K562 (cell line): ENCODE results near the gene SPHKAP. TPM values are rescaled to one million over a fixed set of nuclear protein-coding genes. Genes with fewer than 3 reads are reported as not detected.

Experiments used
- ATAC-seq: fragments of 200-7000 bp; cut with Tn5 transposase; 3 replicates; pipeline ENCODE4 v1.9.1; 2020; ENCODE audit warnings: moderate library complexity
- BruUV-seq: library from RNA; stranded (reverse); fragments of 400-500 nt; replicated peaks from 2 replicates; lab custom pipeline; 2021; lab: Mats Ljungman, UMichigan
- CTCF ChIA-PET: fragments of 300-600 bp; formaldehyde crosslinking; extraction: SDS; loops from one replicate; lab custom pipeline; 2021; ENCODE audit warnings: low intra/inter-chr PET ratio; lab: Yijun Ruan, JAX
- POLR2A ChIA-PET: fragments of 300-600, 350-650 bp; sonication (Branson Sonifier 250); formaldehyde crosslinking; extraction: SDS; loops from one replicate; lab custom pipeline; 2021; ENCODE audit warnings: antibody characterized with exemption, inconsistent platforms; lab: Yijun Ruan, JAX
- DNase-seq, 4 experiments: peaks; one replicate each; pipeline versions ENCODE4 v3.0.0 to v3.0.0-alpha.2; 2011 to 2018; ENCODE audit warnings: low spot score in 3 of 4, mixed read lengths in 3 of 4; ENCODE audit errors: extremely low read depth in 1 of 4
- FAIRE-seq: peaks from 2 replicates; lab custom pipeline; 2011; peaks lifted over from hg19 to GRCh38; lab: Jason Lieb, UNC
- H2AFZ ChIP-seq: 2 replicates; pipeline ENCODE4 v1.6.0; 2011; ENCODE audit warnings: low read depth, low read length, control low read depth, inconsistent platforms
- H3K27ac ChIP-seq: fragments of 200-600 bp; 3 replicates; pipeline ENCODE4 v1.8.0; 2011; ENCODE audit warnings: low read depth, mild to moderate bottlenecking, control low read depth, inconsistent platforms, low read length, moderate library complexity, mixed read lengths; ENCODE audit errors: extremely low read depth
- H3K27me3 ChIP-seq, 2 experiments: fragments of 300-600 bp in 1 of 2; 2 replicates in 1 of 2; 3 replicates in 1 of 2; pipeline versions ENCODE4 v1.6.0 to v1.8.0; 2011; ENCODE audit warnings: inconsistent platforms in 2 of 2, low read length in 2 of 2, mild to moderate bottlenecking in 1 of 2, mixed read lengths in 1 of 2, moderate library complexity in 1 of 2; ENCODE audit not compliant: control insufficient read depth in 2 of 2, insufficient read depth in 2 of 2
- H3K36me3 ChIP-seq: fragments of 300-600 bp; 3 replicates; pipeline ENCODE4 v1.8.0; 2011; ENCODE audit warnings: mild to moderate bottlenecking, low read length, inconsistent platforms; ENCODE audit not compliant: control insufficient read depth, insufficient read depth
- H3K4me1 ChIP-seq, 2 experiments: fragments of 200-600 bp in 1 of 2; replicated peaks in 1 of 2; 2 replicates in 1 of 2; 3 replicates in 1 of 2; pipeline versions ENCODE4 v1.5.1 to v1.8.0; 2011; ENCODE audit warnings: inconsistent platforms in 2 of 2, low read length in 2 of 2, mild to moderate bottlenecking in 1 of 2, mixed read lengths in 1 of 2, moderate library complexity in 1 of 2; ENCODE audit not compliant: control insufficient read depth in 2 of 2, insufficient read depth in 2 of 2
- H3K4me2 ChIP-seq: 2 replicates; pipeline ENCODE4 v1.6.1; 2011; ENCODE audit warnings: low read length, control low read depth, inconsistent platforms, mixed read lengths; ENCODE audit not compliant: insufficient read depth
- H3K4me3 ChIP-seq: fragments of 200-600 bp; sonication (generic), shearing (Covaris generic); 2 replicates; pipeline ENCODE4 v1.5.1; 2016; ENCODE audit warnings: control low read depth, inconsistent platforms
- H3K79me2 ChIP-seq: fragments of 200-600 bp; 3 replicates; pipeline ENCODE4 v1.8.0; 2011; ENCODE audit warnings: low read length, inconsistent platforms; ENCODE audit not compliant: control insufficient read depth, insufficient read depth
- H3K9ac ChIP-seq, 2 experiments: 2 replicates each; pipeline versions ENCODE4 v1.6.0 to v1.6.1; 2011; ENCODE audit warnings: low read depth in 2 of 2, low read length in 2 of 2, control low read depth in 1 of 2, inconsistent platforms in 1 of 2, mild to moderate bottlenecking in 1 of 2, mixed read lengths in 1 of 2; ENCODE audit not compliant: insufficient read depth in 1 of 2
- H3K9me1 ChIP-seq: one replicate; pipeline ENCODE4 v1.6.0; 2011; ENCODE audit warnings: inconsistent platforms, mild to moderate bottlenecking, low read length, moderate library complexity; ENCODE audit not compliant: control insufficient read depth, insufficient read depth
- H3K9me3 ChIP-seq: replicated peaks from 2 replicates; pipeline ENCODE4 v1.5.1; 2011; ENCODE audit warnings: low read depth, low read length, inconsistent platforms; ENCODE audit not compliant: control insufficient read depth, insufficient read depth
- H4K20me1 ChIP-seq: replicated peaks from 2 replicates; pipeline ENCODE4 v1.6.1; 2011; ENCODE audit warnings: low read length, inconsistent platforms, mixed read lengths; ENCODE audit not compliant: control insufficient read depth, insufficient read depth
- ARNT ChIP-seq, 2 experiments: fragments of 450-650 bp; IDR thresholded peaks; 2 replicates each; pipeline ENCODE4 v1.6.1; 2016; ENCODE audit warnings: mild to moderate bottlenecking in 1 of 2
- FOXO4 ChIP-seq: fragments of 450-650 bp; formaldehyde crosslinking; IDR thresholded peaks from 2 replicates; pipeline ENCODE4 v1.4.0; 2020; ENCODE audit warnings: mild to moderate bottlenecking, moderate library complexity
- LARP7 ChIP-seq: fragments of 450-650 bp; IDR thresholded peaks from 2 replicates; pipeline ENCODE4 v1.6.1; 2016
- PCBP2 ChIP-seq: fragments of 200-400 bp; formaldehyde crosslinking; IDR thresholded peaks from 2 replicates; pipeline ENCODE4 v1.6.1; 2018; ENCODE audit warnings: low read length, low read depth, mild to moderate bottlenecking, moderate library complexity; ENCODE audit not compliant: poor library complexity, severe bottlenecking
- SMARCE1 ChIP-seq: fragments of 450-650 bp; IDR thresholded peaks from 2 replicates; pipeline ENCODE4 v1.7.1; 2016; ENCODE audit warnings: mild to moderate bottlenecking
- WGBS: fragments of 100-300 bp; shearing (Covaris generic); methylation state at CpG from one replicate; pipeline ENCODE4 v1.1.6; 2016; ENCODE audit warnings: low coverage, mixed read lengths; ENCODE audit not compliant: insufficient coverage; ENCODE audit errors: missing lambda C conversion rate; 5-methylcytosine and 5-hydroxymethylcytosine counted together
- in situ Hi-C: fragments of 300-500 bp; cut with MboI; formaldehyde crosslinking; loops from 4 replicates; pipeline ENCODE4 v1.15.0; 2018; ENCODE audit warnings: inconsistent platforms, mixed read lengths
- intact Hi-C: fragments of 100-400 bp; cut with micrococcal nuclease; formaldehyde crosslinking; loops from 2 replicates; pipeline ENCODE4 v1.14.2; 2022
- polyA plus RNA-seq, 8 experiments: library from polyadenylated mRNA; depleted of rRNA in 4 of 8; stranded (reverse) in 5 of 8; unstranded in 3 of 8; fragments of >200 nt; fragmentation: Nextera tagmentation in 2 of 8; fragmentation: Illumina TruSeq in 1 of 8; extraction: Ambion mirVana in 2 of 8; extraction: Trizol in 1 of 8; gene quantifications; 2 replicates each; pipeline versions ENCODE4 v1.2.1 to v1.2.3, GENCODE V29; 2011 to 2014; ENCODE audit warnings: inconsistent platforms in 1 of 8, missing spikeins in 1 of 8
- total RNA-seq, 7 experiments: library from RNA; depleted of rRNA in 6 of 7; stranded (reverse); fragments of >200 nt in 6 of 7; fragmentation: Illumina TruSeq in 2 of 7; extraction: Trizol in 2 of 7; gene quantifications; 2 replicates each; pipeline versions ENCODE4 v1.2.1 to v1.2.3, GENCODE V29; 2011 to 2021; ENCODE audit warnings: low replicate concordance in 1 of 7

SPHKAP gene
- total and polyA plus RNA-seq, 9 of the 15 experiments (the other 6 are each of a cell fraction or from before 2014, with no cell fraction given) = not detected

GRCh38 chr2:228144961-228145360 lies 36.5 kb downstream of the SPHKAP start (continued):
- TF ChIP-seq FOXO4 (CRISPR knock-in tag) = no peak
- no peak for TF ChIP-seq PCBP2
- TF ChIP-seq SMARCE1 = no peak

DNA sequence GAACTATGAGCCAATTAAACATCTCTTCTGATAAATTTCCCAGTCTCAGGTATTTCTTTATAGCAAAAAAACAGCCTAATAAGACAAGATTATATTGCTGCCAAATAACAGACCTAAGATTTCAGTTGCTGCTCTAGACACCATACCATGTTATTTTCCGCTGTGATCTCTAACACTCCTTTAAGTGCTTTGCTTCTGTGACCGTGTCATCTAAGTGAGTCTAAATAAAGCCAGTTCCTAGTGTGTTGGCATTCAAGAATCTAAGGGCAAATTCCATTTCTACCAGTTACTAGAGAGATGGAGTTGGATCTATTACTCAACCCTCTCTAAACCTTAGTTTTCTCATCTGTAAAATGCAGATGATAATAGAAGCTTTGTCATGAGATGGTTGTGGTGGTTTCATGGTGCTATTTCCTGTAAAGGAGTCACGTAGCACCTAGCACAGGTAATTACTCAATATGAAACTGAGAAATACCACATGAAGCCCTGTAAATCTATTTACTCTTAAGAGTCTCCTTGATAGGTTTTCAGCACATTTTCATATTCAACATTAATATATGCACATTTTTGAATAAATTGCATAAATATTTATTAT lies 40.5 kb downstream of the SPHKAP start:
- no peak for FAIRE-seq
- no peak overlapping the region for H3K27ac ChIP-seq
- WGBS = 0% methylated on average over 3 of the region's 3 CpGs

More for the DNA sequence above, 40.5 kb downstream of the SPHKAP start:
- Histone ChIP-seq H3K9ac (no peak overlapping the region), H3K9me3 (no peaks in the 10 kb centered on the region), H4K20me1 (no peaks in the 10 kb centered on the region), H3K4me2 (no peak overlapping the region), H3K4me3 (no peak overlapping the region), H3K79me2 (no peaks in the 10 kb centered on the region), H3K4me1 (no peaks in the 10 kb centered on the region), H2AFZ (no peak overlapping the region), H3K9me1 (no peaks in the 10 kb centered on the region), H3K27me3 (no peaks in the 10 kb centered on the region), H3K36me3 (no peaks in the 10 kb centered on the region)
- BruUV-seq = no TSS peak
- no peak for ATAC-seq
- intact Hi-C loops (no loop called here), in situ Hi-C loops (no loop called here)
- TF ChIP-seq LARP7 = no peak
- no peak for TF ChIP-seq ARNT (IDR thresholded peaks at IDR 0.05)
- ChIA-PET POLR2A (no interaction called here), CTCF (no interaction called here)
- no peak for DNase-seq
